C4-2B (cell line): Measurements from ENCODE around the gene ATXN1.

ENCODE experiments used
- CTCF ChIP-seq: fragments of 450-650 bp; conservative IDR thresholded peaks from 2 replicates; pipeline ENCODE4 v1.5.1; 2017; ENCODE audit warnings: mild to moderate bottlenecking
- ZFX ChIP-seq: fragments of 450-650 bp; IDR thresholded peaks from 2 replicates; pipeline ENCODE4 v1.6.1; 2017

GRCh38 chr6:16767765-16768476 is 6.7 kb upstream of the ATXN1 start:
- TF ChIP-seq CTCF (no peak), ZFX (no peak)
